Tibial nerve (tissue), 4 donors: ENCODE data around the gene FIBCD1. TPM values are rescaled to one million over a fixed set of nuclear protein-coding genes. Genes with fewer than 3 reads are reported as not detected.

Experiments used
- DNase-seq, 2 donors: peaks; one replicate each; pipeline ENCODE4 v3.0.0-alpha.2; 2019; ENCODE audit warnings: low spot score in 2 of 2
- H3K27ac ChIP-seq, 4 donors: fragments of 200-600 bp; sonication (generic) in 3 of 4; one replicate each; pipeline ENCODE4 v1.5.1; 2017 to 2019; ENCODE audit warnings: mild to moderate bottlenecking in 1 of 4
- H3K27me3 ChIP-seq, 2 donors: fragments of 200-600 bp; sonication (generic) in 1 of 2; one replicate each; pipeline versions ENCODE4 v1.5.1 to v1.6.0; 2017 to 2019
- H3K36me3 ChIP-seq, 3 donors: fragments of 200-600 bp; sonication (generic); one replicate each; pipeline ENCODE4 v1.5.1; 2018 to 2019
- H3K4me1 ChIP-seq, 4 donors: fragments of 200-600 bp; sonication (generic) in 3 of 4; one replicate each; pipeline ENCODE4 v1.5.1; 2017 to 2019
- H3K4me3 ChIP-seq, 4 donors: fragments of 200-600 bp; sonication (generic) in 3 of 4; one replicate each; pipeline ENCODE4 v1.5.1; 2017 to 2019; ENCODE audit warnings: mild to moderate bottlenecking in 1 of 4, moderate library complexity in 1 of 4
- H3K9me3 ChIP-seq, 4 donors: fragments of 200-600 bp; sonication (generic) in 3 of 4; one replicate each; pipeline ENCODE4 v1.5.1; 2017 to 2019
- EP300 ChIP-seq, 2 donors: sonication (generic); formaldehyde crosslinking; IDR thresholded peaks; one replicate each; pipeline ENCODE4 v1.6.1; 2017; ENCODE audit warnings: antibody characterized with exemption in 2 of 2, mild to moderate bottlenecking in 1 of 2
- POLR2A ChIP-seq, 2 donors: fragments of 450-650 bp; IDR thresholded peaks; one replicate each; pipeline ENCODE4 v1.6.1; 2017; ENCODE audit warnings: antibody characterized with exemption in 2 of 2, mild to moderate bottlenecking in 2 of 2, moderate library complexity in 2 of 2
- WGBS, 2 donors: methylation state at CpG; one replicate each; pipeline ENCODE4 v1.1.5; 2018; 5-methylcytosine and 5-hydroxymethylcytosine counted together
- total RNA-seq, 4 donors: library from RNA; depleted of rRNA; stranded (reverse); fragments of >200 nt; gene quantifications; one replicate each; pipeline ENCODE4 v1.1.0, GENCODE V29; 2016
- TF ChIP-seq, protein P1 (sequence below), 5 experiments: fragments of 200-600 bp in 3 of 5; fragments of 450-650 bp in 2 of 5; sonication (generic) in 3 of 5; IDR thresholded peaks; one replicate each; pipeline ENCODE4 v1.5.1; 2016 to 2019; ENCODE audit warnings: antibody characterized with exemption in 5 of 5, mild to moderate bottlenecking in 3 of 5, moderate library complexity in 2 of 5

The FIBCD1 gene
- total RNA-seq, 4 donors from 2014 or later: not detected

DNA sequence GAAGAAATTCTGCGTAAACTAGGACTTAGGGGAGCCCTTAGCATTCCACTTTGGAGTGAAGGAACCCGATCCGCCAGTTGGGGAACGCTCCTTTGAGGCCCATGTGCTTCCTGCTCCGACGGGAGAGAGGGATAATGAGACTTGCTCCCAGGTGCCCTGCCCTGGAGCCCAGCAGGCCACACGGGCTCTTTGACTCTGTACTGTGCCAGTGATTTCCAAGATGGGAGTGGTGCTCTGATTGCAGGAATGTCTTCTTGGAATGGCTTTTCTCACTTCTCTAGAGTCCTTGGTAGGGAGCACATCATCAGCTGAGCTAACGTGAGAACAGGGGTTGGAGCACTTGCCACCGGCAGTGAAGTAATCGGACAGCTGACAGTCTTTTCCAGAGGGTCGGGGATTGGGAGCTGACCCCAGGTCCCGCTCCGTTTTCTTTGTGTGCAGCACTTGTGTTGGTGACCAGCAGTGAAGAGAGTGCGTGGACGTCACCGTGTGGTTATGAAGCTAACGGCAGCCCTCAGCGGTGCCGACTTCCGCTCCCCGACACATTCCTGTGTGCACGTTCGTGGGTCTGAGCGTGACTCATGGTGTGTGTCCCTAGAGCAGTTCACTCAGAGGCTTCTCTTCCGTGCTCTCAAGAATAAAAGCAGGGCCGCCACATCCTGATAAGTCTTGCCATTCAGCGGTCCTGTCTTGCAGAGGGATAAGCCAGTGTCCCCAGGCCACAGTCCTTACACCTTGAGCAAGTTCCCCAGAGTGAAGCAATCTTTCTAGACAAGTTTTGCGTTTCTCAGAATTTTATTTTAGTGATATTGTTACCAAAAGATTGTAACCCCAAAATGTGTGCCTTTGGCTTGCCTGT is 78.4 kb downstream of the FIBCD1 start:
- Histone ChIP-seq H3K4me1 (peaks cover 0 to 57% (median 10%) of the 10 kb centered on the region in 4 donors), H3K27me3 (no peaks in the 10 kb centered on the region), H3K4me3 (no peak overlapping the region), H3K36me3 (peaks cover 0 to 32% (median 0%) of the 10 kb centered on the region in 3 donors), H3K27ac (peak overlapping the region; percentile 15 to 67 (median 60)), H3K9me3 (no peaks in the 10 kb centered on the region)
- WGBS, 2 donors: 24 to 29% methylated on average over 26 to 28 of the region's 28 CpGs
- no peak for TF ChIP-seq POLR2A (IDR thresholded peaks at IDR 0.05)
- peak in 1 of 2 donors; percentile 86 for TF ChIP-seq EP300 (IDR thresholded peaks at IDR 0.05)
- TF ChIP-seq, protein P1, sequence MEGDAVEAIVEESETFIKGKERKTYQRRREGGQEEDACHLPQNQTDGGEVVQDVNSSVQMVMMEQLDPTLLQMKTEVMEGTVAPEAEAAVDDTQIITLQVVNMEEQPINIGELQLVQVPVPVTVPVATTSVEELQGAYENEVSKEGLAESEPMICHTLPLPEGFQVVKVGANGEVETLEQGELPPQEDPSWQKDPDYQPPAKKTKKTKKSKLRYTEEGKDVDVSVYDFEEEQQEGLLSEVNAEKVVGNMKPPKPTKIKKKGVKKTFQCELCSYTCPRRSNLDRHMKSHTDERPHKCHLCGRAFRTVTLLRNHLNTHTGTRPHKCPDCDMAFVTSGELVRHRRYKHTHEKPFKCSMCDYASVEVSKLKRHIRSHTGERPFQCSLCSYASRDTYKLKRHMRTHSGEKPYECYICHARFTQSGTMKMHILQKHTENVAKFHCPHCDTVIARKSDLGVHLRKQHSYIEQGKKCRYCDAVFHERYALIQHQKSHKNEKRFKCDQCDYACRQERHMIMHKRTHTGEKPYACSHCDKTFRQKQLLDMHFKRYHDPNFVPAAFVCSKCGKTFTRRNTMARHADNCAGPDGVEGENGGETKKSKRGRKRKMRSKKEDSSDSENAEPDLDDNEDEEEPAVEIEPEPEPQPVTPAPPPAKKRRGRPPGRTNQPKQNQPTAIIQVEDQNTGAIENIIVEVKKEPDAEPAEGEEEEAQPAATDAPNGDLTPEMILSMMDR (IDR thresholded peaks at IDR 0.05): peak in 4 of 5 experiments; percentile 32 to 69 (median 52)
- DNase-seq: peak; percentile 74 to 82

- DNase-seq: no peak
Observed at GRCh38 chr9:130858739-130859705, 80.0 kb downstream of the FIBCD1 start.

DNA sequence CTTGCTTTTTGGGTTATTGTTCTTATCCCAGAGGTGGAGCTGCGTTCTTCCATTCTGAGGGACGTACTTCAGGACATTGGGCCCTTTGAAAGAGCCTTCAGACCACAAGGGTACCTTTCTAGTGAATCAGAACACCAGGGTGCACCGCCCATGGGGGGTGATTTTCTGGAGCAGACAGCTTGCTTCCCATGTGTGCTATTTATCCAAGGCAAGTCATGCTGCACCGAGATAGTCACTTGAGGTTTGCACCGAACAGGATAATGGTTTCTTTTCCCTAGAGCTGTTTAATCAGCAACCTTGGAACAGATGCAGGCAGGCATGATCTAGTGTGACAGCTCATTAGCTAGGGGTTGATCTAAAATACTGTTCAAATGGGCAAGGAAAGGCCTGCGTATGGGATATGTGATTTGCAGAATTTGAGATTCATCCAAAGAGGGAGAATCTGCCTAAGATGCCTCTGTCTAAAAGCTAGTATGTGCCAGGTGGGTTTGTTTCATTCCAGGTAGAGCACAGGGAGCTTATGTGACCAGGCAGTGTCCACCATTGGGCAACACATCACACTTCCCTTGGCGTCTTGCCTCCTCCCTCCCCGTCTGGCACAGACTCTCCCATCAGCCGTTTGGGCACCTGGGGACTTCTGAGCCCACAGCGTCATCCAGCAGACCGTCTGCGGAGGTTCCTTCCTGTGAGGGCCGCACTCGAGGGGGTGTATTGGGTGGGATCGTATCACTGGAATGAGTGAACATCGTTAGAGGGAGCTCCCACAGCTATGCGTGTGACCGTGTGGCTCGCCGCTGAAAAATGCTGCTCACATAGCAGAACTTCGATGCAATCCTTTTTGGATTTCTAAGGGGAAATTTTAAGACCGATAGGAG is 80.9 kb downstream of the FIBCD1 start:
- Histone ChIP-seq H3K27me3 (no peaks in the 10 kb centered on the region), H3K4me3 (no peak overlapping the region), H3K9me3 (no peaks in the 10 kb centered on the region), H3K27ac (peak overlapping the region; percentile 43 to 81 (median 61)), H3K4me1 (peaks cover 0 to 76% (median 10%) of the 10 kb centered on the region in 4 donors), H3K36me3 (peaks cover 0 to 21% (median 0%) of the 10 kb centered on the region in 3 donors)
- peak; percentile 70 to 82 for DNase-seq
- TF ChIP-seq POLR2A (IDR thresholded peaks at IDR 0.05) (no peak), EP300 (IDR thresholded peaks at IDR 0.05) (peak in 1 of 2 donors; percentile 74)
- TF ChIP-seq, protein P1 (IDR thresholded peaks at IDR 0.05): no peak
- 43% methylated on average over 21 to 22 of the region's 22 CpGs for WGBS, 2 donors

More at GRCh38 chr9:130858739-130859705, 80.0 kb downstream of the FIBCD1 start:
- no peaks in the 10 kb centered on the region for H3K9me3 ChIP-seq
- H3K4me1 ChIP-seq: peaks cover 0 to 71% (median 10%) of the 10 kb centered on the region in 4 donors
- H3K27ac ChIP-seq: peak overlapping the region; percentile 43 to 81 (median 61)
- 56 to 67% methylated on average over 20 of the region's 20 CpGs for WGBS, 2 donors
- H3K27me3 ChIP-seq: no peaks in the 10 kb centered on the region
- H3K36me3 ChIP-seq: peaks cover 0 to 27% (median 0%) of the 10 kb centered on the region in 3 donors
- no peak for TF ChIP-seq EP300 (IDR thresholded peaks at IDR 0.05)
- TF ChIP-seq, protein P1 (IDR thresholded peaks at IDR 0.05): no peak
- no peak for TF ChIP-seq POLR2A (IDR thresholded peaks at IDR 0.05)
- H3K4me3 ChIP-seq: no peak overlapping the region

- Histone ChIP-seq H3K4me3 (no peak overlapping the region), H3K4me1 (peaks cover 0 to 74% (median 12%) of the 10 kb centered on the region in 4 donors), H3K36me3 (peaks cover 0 to 17% (median 0%) of the 10 kb centered on the region in 3 donors), H3K9me3 (no peaks in the 10 kb centered on the region), H3K27ac (peak overlapping the region in 2 of 4 donors; percentile 18 to 81), H3K27me3 (no peaks in the 10 kb centered on the region)
- DNase-seq: no peak
- TF ChIP-seq EP300 (IDR thresholded peaks at IDR 0.05): no peak
- TF ChIP-seq, protein P1 (IDR thresholded peaks at IDR 0.05): peak in 1 of 5 experiments; percentile 9
- 82% methylated on average over 8 of the region's 8 CpGs for WGBS, 2 donors
Observed at GRCh38 chr9:130856474-130856873, 82.6 kb downstream of the FIBCD1 start.
